ENCODE results near the gene RUNX2.

RUNX2 gene

GRCh38 chr6:45369870-45370269 lies 41.7 kb downstream of the RUNX2 start:
- H3K9ac ChIP-seq = no peak overlapping the region
- H3K4me1 ChIP-seq = peaks cover 0 to 6% (median 0%) of the 10 kb centered on the region in 10 experiments; a peak in 1 of 20 replicates
- no peaks in the 10 kb centered on the region for H4K20me1 ChIP-seq
- H3K27me3 ChIP-seq = no peaks in the 10 kb centered on the region
- TF ChIP-seq Cebpa-rat (IDR thresholded peaks at IDR 0.05) = no peak
- H3K4me2 ChIP-seq = no peak overlapping the region
- H3K36me3 ChIP-seq = no peaks in the 10 kb centered on the region
- H3K9me3 ChIP-seq (replicated peaks in 1 of 11) = no peaks in the 10 kb centered on the region
- H3K4me3 ChIP-seq = no peak overlapping the region
- no peak overlapping the region for H3K27ac ChIP-seq

GRCh38 chr6:45371924-45372573 lies 43.9 kb downstream of the RUNX2 start:
- H3K4me2 ChIP-seq = no peak overlapping the region
- no peak for TF ChIP-seq Cebpa-rat (IDR thresholded peaks at IDR 0.05)
- H3K27ac ChIP-seq = no peak overlapping the region

DNA sequence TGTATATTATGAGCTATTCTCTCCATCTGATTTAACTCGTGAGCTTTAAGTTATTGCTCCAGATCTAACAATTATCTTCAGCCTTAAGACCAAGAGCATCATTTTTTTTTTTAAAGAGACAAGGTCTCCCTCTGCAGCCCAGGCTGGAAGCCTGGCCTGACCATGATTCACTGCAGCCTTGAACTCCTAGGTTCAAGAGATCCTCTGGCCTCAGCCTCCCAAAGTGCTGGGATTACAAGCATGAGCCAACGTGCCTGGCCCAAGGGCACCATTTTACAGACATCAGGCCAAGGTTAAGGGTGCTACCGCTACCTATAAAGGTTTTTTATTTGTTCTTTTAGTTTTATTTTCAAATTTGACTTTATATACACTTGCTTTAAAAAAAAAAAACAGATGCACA lies 47.3 kb downstream of the RUNX2 start:
- Histone ChIP-seq H3K4me3 (no peak overlapping the region), H3K4me2 (no peak overlapping the region), H3K36me3 (no peaks in the 10 kb centered on the region), H3K9ac (no peak overlapping the region), H3K9me3 (replicated peaks in 1 of 11) (no peaks in the 10 kb centered on the region), H3K27ac (no peak overlapping the region), H4K20me1 (no peaks in the 10 kb centered on the region), H3K4me1 (peaks cover 8 to 22% (median 17%) of the 10 kb centered on the region in 10 experiments; a peak in 19 of 20 replicates), H3K27me3 (no peaks in the 10 kb centered on the region)
- no peak for TF ChIP-seq Cebpa-rat (IDR thresholded peaks at IDR 0.05)

More at GRCh38 chr6:45371924-45372573, 43.9 kb downstream of the RUNX2 start:
- Histone ChIP-seq H3K9ac (no peak overlapping the region), H3K9me3 (replicated peaks in 1 of 11) (no peaks in the 10 kb centered on the region), H3K4me3 (no peak overlapping the region), H4K20me1 (no peaks in the 10 kb centered on the region), H3K36me3 (no peaks in the 10 kb centered on the region), H3K27me3 (no peaks in the 10 kb centered on the region), H3K4me1 (peaks cover 0 to 12% (median 9%) of the 10 kb centered on the region in 10 experiments; a peak in 16 of 20 replicates)

GRCh38 chr6:45376310-45377042 lies 48.3 kb downstream of the RUNX2 start:
- peaks cover 8 to 22% (median 17%) of the 10 kb centered on the region in 10 experiments; a peak in 19 of 20 replicates for H3K4me1 ChIP-seq
- peak overlapping the region; percentile 69 to 90 (median 82) for H3K4me2 ChIP-seq
- no peaks in the 10 kb centered on the region for H3K9me3 ChIP-seq (replicated peaks in 1 of 11)
- no peak for TF ChIP-seq Cebpa-rat (IDR thresholded peaks at IDR 0.05)
- H3K4me3 ChIP-seq = peak overlapping the region; percentile 67 to 81 (median 71)
- H3K27me3 ChIP-seq = no peaks in the 10 kb centered on the region
- peak overlapping the region; percentile 86 to 96 (median 91) for H3K9ac ChIP-seq
- H4K20me1 ChIP-seq = no peaks in the 10 kb centered on the region
- H3K27ac ChIP-seq = peak overlapping the region; percentile 85 to 95 (median 93); a peak in 21 of 22 replicates
- H3K36me3 ChIP-seq = no peaks in the 10 kb centered on the region

- Histone ChIP-seq H3K36me3 (no peaks in the 10 kb centered on the region), H3K4me3 (peak overlapping the region; percentile 67 to 81 (median 71)), H3K27ac (peak overlapping the region; percentile 85 to 95 (median 93)), H4K20me1 (no peaks in the 10 kb centered on the region), H3K9ac (peak overlapping the region; percentile 86 to 96 (median 91)), H3K4me1 (peaks cover 8 to 22% (median 17%) of the 10 kb centered on the region in 10 experiments; a peak in 19 of 20 replicates), H3K4me2 (peak overlapping the region; percentile 69 to 90 (median 82)), H3K9me3 (replicated peaks in 1 of 11) (no peaks in the 10 kb centered on the region), H3K27me3 (no peaks in the 10 kb centered on the region)
- TF ChIP-seq Cebpa-rat (IDR thresholded peaks at IDR 0.05) = no peak
These were observed 49.0 kb downstream of the RUNX2 start for GRCh38 chr6:45377043-45377553.

DNA sequence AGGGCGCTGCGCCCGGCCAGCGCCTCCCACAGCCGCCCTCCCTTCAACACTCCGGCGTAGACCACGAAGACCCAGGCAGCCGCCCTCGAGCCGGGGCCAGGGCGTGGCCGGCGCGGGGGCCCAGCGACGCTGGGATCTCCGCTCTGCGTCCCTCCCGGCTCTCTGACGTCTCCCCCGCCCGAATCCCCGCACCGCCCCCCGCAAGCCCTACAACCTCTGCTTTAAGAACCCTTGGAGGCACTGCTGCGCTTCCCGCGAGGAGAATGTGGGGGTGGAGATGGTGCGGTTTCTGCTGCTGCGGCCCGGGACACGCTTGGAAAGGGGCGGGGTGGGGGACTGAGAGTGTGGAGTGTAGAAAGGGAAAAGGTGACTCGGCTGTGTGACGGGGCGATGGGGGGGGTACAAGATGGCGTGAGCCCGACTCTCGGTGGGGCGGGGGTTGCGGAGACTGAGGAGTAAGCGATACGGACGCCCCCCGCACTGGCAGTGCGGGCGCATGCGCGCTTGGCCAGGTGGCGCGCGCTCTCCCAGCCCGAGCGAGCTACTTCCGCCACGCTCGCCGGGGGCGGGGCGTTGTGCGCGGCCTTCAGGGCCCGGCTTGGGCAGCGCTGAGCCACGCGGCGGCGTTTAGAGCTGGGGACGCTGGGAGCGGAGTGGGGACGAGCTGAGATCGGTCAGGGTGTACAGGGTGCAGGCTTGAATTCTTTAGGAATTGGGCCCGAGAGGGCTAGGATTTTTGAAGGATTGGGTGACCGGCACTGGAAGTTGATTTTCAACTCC lies 49.6 kb downstream of the RUNX2 start, which contains the start of gene SUPT3H:
Gene SUPT3H, minus strand, starts transcription at position 381 of the 780 bp plus-strand sequence.
- Histone ChIP-seq H3K9ac (peak within 1 kb of the TSS; percentile 86 to 96 (median 91)), H3K9me3 (replicated peaks in 1 of 11) (no peaks in the 10 kb centered on the region), H3K27me3 (no peaks in the 10 kb centered on the region), H3K4me2 (peak within 1 kb of the TSS; percentile 69 to 93 (median 84)), H3K4me3 (peak within 1 kb of the TSS; percentile 67 to 81 (median 71)), H3K4me1 (peaks cover 8 to 22% (median 17%) of the 10 kb centered on the region in 10 experiments; a peak in 19 of 20 replicates), H3K36me3 (no peaks in the 10 kb centered on the region), H4K20me1 (no peaks in the 10 kb centered on the region), H3K27ac (peak within 1 kb of the TSS; percentile 85 to 95 (median 93))
- TF ChIP-seq Cebpa-rat (IDR thresholded peaks at IDR 0.05) = no peak

DNA sequence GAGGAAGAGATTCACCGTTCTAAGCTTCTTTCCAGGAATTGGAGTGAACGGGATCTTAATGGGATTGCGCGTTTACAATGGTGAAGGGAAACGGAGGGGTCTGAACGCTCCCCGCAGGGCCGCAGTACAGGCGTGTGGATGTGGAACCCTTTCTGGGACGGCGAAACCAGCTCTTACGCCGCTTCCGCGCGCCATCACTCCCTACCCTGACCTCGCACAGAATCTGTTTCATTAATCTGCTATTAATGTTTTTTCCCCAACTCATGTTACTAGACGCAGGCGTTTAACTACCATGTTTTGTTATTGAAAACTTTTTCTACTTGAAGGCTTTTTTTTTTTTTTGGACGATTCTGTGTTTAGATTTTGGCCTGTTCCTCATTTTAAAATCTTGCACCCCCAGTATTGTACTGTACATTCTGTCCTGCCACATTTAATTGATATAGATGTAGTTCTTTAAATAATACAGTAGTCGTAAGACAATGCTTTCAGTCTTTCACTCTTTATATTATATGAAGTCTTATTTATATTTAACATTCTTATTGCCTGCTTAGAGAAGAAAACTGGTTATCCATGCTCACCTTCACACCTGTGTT lies 50.3 kb downstream of the RUNX2 start:
- no peaks in the 10 kb centered on the region for H3K36me3 ChIP-seq
- H3K9me3 ChIP-seq (replicated peaks in 1 of 11) = no peaks in the 10 kb centered on the region
- no peaks in the 10 kb centered on the region for H4K20me1 ChIP-seq
- H3K27ac ChIP-seq = peak overlapping the region; percentile 85 to 95 (median 93)
- peaks cover 8 to 22% (median 17%) of the 10 kb centered on the region in 10 experiments; a peak in 19 of 20 replicates for H3K4me1 ChIP-seq
- peak overlapping the region; percentile 67 to 81 (median 71) for H3K4me3 ChIP-seq
- H3K9ac ChIP-seq = peak overlapping the region; percentile 86 to 96 (median 91)
- TF ChIP-seq Cebpa-rat (IDR thresholded peaks at IDR 0.05) = no peak
- peak overlapping the region; percentile 69 to 93 (median 84) for H3K4me2 ChIP-seq
- no peaks in the 10 kb centered on the region for H3K27me3 ChIP-seq

- Histone ChIP-seq H3K9me3 (replicated peaks in 1 of 11) (no peaks in the 10 kb centered on the region), H3K27ac (no peak overlapping the region), H3K9ac (no peak overlapping the region), H4K20me1 (no peaks in the 10 kb centered on the region), H3K4me3 (no peak overlapping the region), H3K4me1 (peaks cover 5 to 10% (median 8%) of the 10 kb centered on the region in 10 experiments; a peak in 14 of 20 replicates), H3K27me3 (no peaks in the 10 kb centered on the region), H3K36me3 (no peaks in the 10 kb centered on the region), H3K4me2 (no peak overlapping the region)
- no peak for TF ChIP-seq Cebpa-rat (IDR thresholded peaks at IDR 0.05)
These were observed 54.3 kb downstream of the RUNX2 start for GRCh38 chr6:45382391-45382790.

Data from BLaER1 treated with 17β-estradiol and CSF1 and Interleukin-3, amounts not matched to agents 10 nM and 100 nM (cell line).